OCI-LY3 (cell line): ENCODE data around the gene AQP5.
"Not testable (repeated sequence)": the region's sequence is repeated elsewhere in the genome, so short reads cannot be mapped to it uniquely, and the experiment has no call there.

Experiments used
- CTCF ChIP-seq: fragments of 200-600, 300-600 bp; sonication (generic); IDR thresholded peaks from 2 replicates; pipeline ENCODE4 v1.5.1; 2014; ENCODE audit warnings: antibody characterized with exemption, low read length, low read depth
- EZH2phosphoT487 ChIP-seq: fragments of 200-600 bp; shearing (Covaris generic); IDR thresholded peaks from 2 replicates; pipeline ENCODE4 v1.6.1; 2018; ENCODE audit warnings: antibody characterized with exemption, mixed run types, low read depth

- not testable (repeated sequence) for TF ChIP-seq CTCF, EZH2phosphoT487
These were observed 27.7 kb downstream of the AQP5 start for GRCh38 chr12:49989400-49989799.
